Natural killer cell (primary cell): ENCODE data around the gene RIC8B. TPM values are rescaled to one million over a fixed set of nuclear protein-coding genes. Genes with fewer than 3 reads are reported as not detected.

Source experiments
- ATAC-seq, 3 donors: fragments of 150-1000 bp in 2 of 3; fragments of 200-7000 bp in 1 of 3; cut with Tn5 transposase; 1 replicate in 1 of 3; 2 replicates in 2 of 3; pipeline ENCODE4 v1.10.0; 2021; ENCODE audit warnings: mild to moderate bottlenecking in 2 of 3, moderate library complexity in 2 of 3
- DNase-seq, 2 donors: peaks; one replicate each; pipeline versions ENCODE4 v3.0.0 to v3.0.0-alpha.2; 2013 to 2021; ENCODE audit warnings: mixed read lengths in 1 of 2
- H3K27ac ChIP-seq: one replicate; pipeline ENCODE4 v1.5.1; 2013; ENCODE audit warnings: mild to moderate bottlenecking, low read length
- H3K27me3 ChIP-seq: one replicate; pipeline ENCODE4 v1.6.1; 2013; ENCODE audit warnings: low read length; ENCODE audit not compliant: control insufficient read depth, insufficient read depth
- H3K36me3 ChIP-seq: one replicate; pipeline ENCODE4 v1.6.1; 2013; ENCODE audit warnings: low read length; ENCODE audit not compliant: control insufficient read depth, insufficient read depth
- H3K4me1 ChIP-seq: one replicate; pipeline ENCODE4 v1.6.1; 2013; ENCODE audit warnings: low read length; ENCODE audit not compliant: control insufficient read depth, insufficient read depth
- H3K4me3 ChIP-seq: one replicate; pipeline ENCODE4 v1.5.1; 2013; ENCODE audit warnings: low read length
- H3K9me3 ChIP-seq: one replicate; pipeline ENCODE4 v1.6.1; 2013; ENCODE audit warnings: low read length; ENCODE audit not compliant: control insufficient read depth, insufficient read depth
- H3K27ac Mint-ChIP-seq, 2 donors: one replicate each; pipeline ENCODE4 v1.8.0; 2022; ENCODE audit warnings: mild to moderate bottlenecking in 2 of 2, mixed read lengths in 2 of 2, moderate library complexity in 1 of 2
- H3K27me3 Mint-ChIP-seq, 2 donors: one replicate each; pipeline ENCODE4 v1.8.0; 2022; ENCODE audit warnings: low read depth in 2 of 2, mixed read lengths in 2 of 2
- H3K36me3 Mint-ChIP-seq: one replicate; pipeline ENCODE4 v1.8.0; 2022; ENCODE audit warnings: mixed read lengths
- H3K4me1 Mint-ChIP-seq, 2 donors: one replicate each; pipeline ENCODE4 v1.8.0; 2022; ENCODE audit warnings: mixed read lengths in 2 of 2
- H3K4me3 Mint-ChIP-seq: one replicate; pipeline ENCODE4 v1.8.0; 2022; ENCODE audit warnings: mild to moderate bottlenecking, moderate library complexity, mixed read lengths
- H3K9me3 Mint-ChIP-seq, 2 donors: one replicate each; pipeline ENCODE4 v1.8.0; 2022; ENCODE audit warnings: mixed read lengths in 2 of 2
- CTCF ChIP-seq: fragments of 200-600 bp; IDR thresholded peaks from one replicate; pipeline ENCODE4 v1.8.0; 2022; ENCODE audit warnings: antibody characterized with exemption
- WGBS: methylation state at CpG from one replicate; pipeline ENCODE4 v1.1.7; 2013; ENCODE audit warnings: missing lambda C conversion rate; ENCODE audit not compliant: insufficient coverage; 5-methylcytosine and 5-hydroxymethylcytosine counted together
- intact Hi-C: fragments of 100-400 bp; cut with micrococcal nuclease; formaldehyde crosslinking; loops from one replicate; pipeline ENCODE4 v1.14.2; 2022
- total RNA-seq, 4 donors: library from RNA; stranded (reverse); fragments of 120-200 nt in 1 of 4; gene quantifications; one replicate each; pipeline versions ENCODE4 v1.2.3 to v1.2.4, GENCODE V29; 2013 to 2022

Gene RIC8B
- total RNA-seq, 3 donors from 2014 or later (not counting 1 experiment from before 2014, with no cell fraction given) = 12.1 to 21.3 (median 15.5) TPM

GRCh38 chr12:106886932-106887331, 112.5 kb downstream of the RIC8B start:
- Mint-ChIP-seq H3K36me3 (peaks cover 17% of the 10 kb centered on the region), H3K4me1 (no peaks in the 10 kb centered on the region), H3K27me3 (no peaks in the 10 kb centered on the region), H3K4me3 (no peak overlapping the region), H3K9me3 (no peaks in the 10 kb centered on the region), H3K27ac (no peak overlapping the region)
- no peaks in the 10 kb centered on the region for H3K9me3 ChIP-seq
- H3K36me3 ChIP-seq = peaks cover 26% of the 10 kb centered on the region
- intact Hi-C loops = no loop called here
- DNase-seq = no peak
- ATAC-seq = no peak
- no peak overlapping the region for H3K4me3 ChIP-seq
- no peak for TF ChIP-seq CTCF
- H3K27me3 ChIP-seq = no peaks in the 10 kb centered on the region
- H3K4me1 ChIP-seq = no peaks in the 10 kb centered on the region
- no CpG with 5 or more reads among the region's 2 CpGs for WGBS
- H3K27ac ChIP-seq = no peak overlapping the region

- Mint-ChIP-seq H3K36me3 (peaks cover 17% of the 10 kb centered on the region), H3K9me3 (no peaks in the 10 kb centered on the region), H3K4me3 (no peak overlapping the region), H3K4me1 (no peaks in the 10 kb centered on the region), H3K27me3 (no peaks in the 10 kb centered on the region), H3K27ac (no peak overlapping the region)
- Histone ChIP-seq H3K36me3 (peaks cover 18% of the 10 kb centered on the region), H3K4me3 (no peak overlapping the region), H3K27me3 (no peaks in the 10 kb centered on the region), H3K27ac (no peak overlapping the region), H3K4me1 (no peaks in the 10 kb centered on the region), H3K9me3 (no peaks in the 10 kb centered on the region)
- intact Hi-C loops = no loop called here
- DNase-seq = no peak
- WGBS = 97% methylated on average over 5 of the region's 5 CpGs
- no peak for TF ChIP-seq CTCF
- no peak for ATAC-seq
These were observed 114.0 kb downstream of the RIC8B start for GRCh38 chr12:106888348-106888970.

GRCh38 chr12:106889326-106889725, 114.8 kb downstream of the RIC8B start:
- DNase-seq = no peak
- no peaks in the 10 kb centered on the region for H3K4me1 ChIP-seq
- Mint-ChIP-seq H3K36me3 (peaks cover 9% of the 10 kb centered on the region), H3K4me1 (no peaks in the 10 kb centered on the region), H3K27ac (no peak overlapping the region), H3K27me3 (no peaks in the 10 kb centered on the region), H3K9me3 (no peaks in the 10 kb centered on the region), H3K4me3 (no peak overlapping the region)
- H3K36me3 ChIP-seq = peaks cover 15% of the 10 kb centered on the region
- no peak for ATAC-seq
- intact Hi-C loops = no loop called here
- no peaks in the 10 kb centered on the region for H3K9me3 ChIP-seq
- no peak for TF ChIP-seq CTCF
- H3K27ac ChIP-seq = no peak overlapping the region
- H3K4me3 ChIP-seq = no peak overlapping the region
- H3K27me3 ChIP-seq = no peaks in the 10 kb centered on the region
- 97% methylated on average over 5 of the region's 6 CpGs for WGBS
